HG03039 (cell line): ENCODE measurements around the gene FAM98A.

Experiments used
- ATAC-seq: cut with Tn5 transposase; IDR thresholded peaks from one replicate; pipeline ENCODE4 v1.9.1; 2021; ENCODE audit warnings: mild to moderate bottlenecking, moderate library complexity; ENCODE audit not compliant: unreplicated experiment

The FAM98A gene

GRCh38 chr2:33599175-33599942, at the start of gene FAM98A:
Gene FAM98A (minus strand): TSS chr2:33599299. CDS start chr2:33599221, 78 bp downstream.
- peak; percentile 94 for ATAC-seq

- no peak for ATAC-seq
These were observed 46.8 kb upstream of the FAM98A start for GRCh38 chr2:33645861-33646260.

- no peak for ATAC-seq
These were observed 45.1 kb upstream of the FAM98A start for GRCh38 chr2:33644215-33644614.

DNA sequence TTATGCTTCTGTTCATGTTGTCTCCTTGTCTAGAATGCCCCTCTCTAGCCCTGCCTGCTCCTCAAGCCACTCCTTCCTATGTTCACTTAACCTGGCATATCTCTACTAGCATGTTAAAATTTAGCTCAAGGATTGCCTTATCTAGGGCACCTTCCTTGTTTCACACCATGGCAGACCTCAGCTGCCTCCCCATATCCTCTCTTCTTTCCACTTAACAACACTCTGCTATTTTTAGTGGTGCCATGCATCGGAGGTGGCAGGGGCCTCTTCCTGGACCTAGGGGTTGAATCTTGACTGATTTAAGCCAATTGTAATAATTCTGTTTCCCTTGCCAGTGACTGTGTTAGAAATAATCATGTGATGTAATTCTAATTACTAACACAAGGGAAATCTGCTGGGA, 36.9 kb upstream of the FAM98A start:
- ATAC-seq: no peak

DNA sequence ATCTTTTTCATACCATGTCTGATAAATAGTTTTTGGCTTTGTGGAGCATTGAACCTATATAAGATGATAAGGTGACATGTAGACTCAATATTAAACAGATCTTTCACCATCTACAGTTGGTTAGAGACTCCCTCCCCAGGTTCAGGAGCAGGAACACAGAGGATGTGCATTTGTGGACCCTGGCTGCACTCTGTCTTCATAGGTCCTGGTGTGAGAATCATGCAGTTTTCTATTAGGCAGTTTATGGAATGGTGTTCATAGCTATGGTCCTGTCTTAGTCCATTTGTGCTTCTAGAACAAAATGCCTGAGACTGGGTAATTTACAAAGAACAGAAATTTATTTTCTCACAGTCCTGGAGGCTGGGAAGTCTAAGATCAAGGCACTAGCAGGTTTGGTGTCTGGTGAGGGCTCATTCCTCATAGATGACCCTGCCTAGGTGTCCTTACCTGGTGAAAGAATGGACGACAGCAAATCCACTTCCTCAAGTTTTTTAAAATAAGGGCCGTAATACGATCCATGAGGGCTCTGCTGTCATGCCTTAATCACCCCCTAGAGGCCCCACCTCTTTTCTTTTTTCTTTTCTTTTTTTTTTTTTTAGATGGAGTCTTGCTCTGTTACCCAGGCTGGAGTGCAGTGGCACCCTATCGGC, 35.3 kb upstream of the FAM98A start:
- no peak for ATAC-seq

GRCh38 chr2:33633315-33633714, 34.2 kb upstream of the FAM98A start:
- no peak for ATAC-seq

DNA sequence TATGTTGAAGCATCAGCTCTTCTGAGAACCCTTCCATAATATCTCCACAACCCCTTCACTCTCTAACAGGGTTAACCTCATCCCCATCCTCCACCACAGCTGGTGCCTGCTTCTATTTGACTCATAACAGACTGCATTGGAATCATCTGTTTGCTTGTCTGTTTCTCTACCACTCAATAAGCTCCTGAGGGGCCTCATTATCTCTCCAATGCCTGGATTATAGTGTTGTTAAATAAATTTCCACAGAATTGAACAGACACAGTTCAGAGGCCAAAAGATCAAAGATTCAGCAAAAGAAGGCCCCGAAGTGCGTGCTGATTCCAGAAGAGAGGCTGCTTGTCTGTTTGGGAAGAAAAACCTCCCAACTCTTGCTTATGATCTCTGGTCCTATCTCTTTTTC, 33.7 kb upstream of the FAM98A start:
- ATAC-seq: no peak

- ATAC-seq: no peak
These were observed 29.1 kb upstream of the FAM98A start for GRCh38 chr2:33628031-33628827.

- no peak for ATAC-seq
These were observed 19.9 kb upstream of the FAM98A start for GRCh38 chr2:33619028-33619427.

DNA sequence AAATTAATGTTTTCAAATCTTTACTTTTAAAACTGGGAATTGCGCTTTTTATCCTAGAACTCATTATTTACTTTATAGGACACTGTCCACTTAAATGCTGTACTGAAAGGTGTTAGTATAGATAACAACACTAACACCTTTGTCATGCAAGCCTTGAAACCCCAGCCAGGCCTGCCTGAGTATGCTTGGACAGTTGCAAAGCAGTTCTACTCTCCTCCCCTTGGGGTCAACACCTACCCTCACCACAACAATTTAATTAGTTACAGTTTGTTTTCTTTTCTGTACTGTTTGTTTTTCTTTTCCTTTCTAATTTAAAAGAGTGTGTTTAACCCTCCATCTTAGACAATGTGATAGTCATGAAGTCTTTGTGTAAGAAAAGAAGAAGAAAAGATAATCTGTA, 18.9 kb upstream of the FAM98A start:
- ATAC-seq: no peak

- no peak for ATAC-seq
These were observed 18.3 kb upstream of the FAM98A start for GRCh38 chr2:33617401-33617800.

- ATAC-seq: peak; percentile 48
These were observed 17.8 kb upstream of the FAM98A start for GRCh38 chr2:33616873-33617272.

- no peak for ATAC-seq
These were observed 15.1 kb upstream of the FAM98A start for GRCh38 chr2:33614190-33614589.

- ATAC-seq: no peak
These were observed 8.8 kb upstream of the FAM98A start for GRCh38 chr2:33607905-33608304.

DNA sequence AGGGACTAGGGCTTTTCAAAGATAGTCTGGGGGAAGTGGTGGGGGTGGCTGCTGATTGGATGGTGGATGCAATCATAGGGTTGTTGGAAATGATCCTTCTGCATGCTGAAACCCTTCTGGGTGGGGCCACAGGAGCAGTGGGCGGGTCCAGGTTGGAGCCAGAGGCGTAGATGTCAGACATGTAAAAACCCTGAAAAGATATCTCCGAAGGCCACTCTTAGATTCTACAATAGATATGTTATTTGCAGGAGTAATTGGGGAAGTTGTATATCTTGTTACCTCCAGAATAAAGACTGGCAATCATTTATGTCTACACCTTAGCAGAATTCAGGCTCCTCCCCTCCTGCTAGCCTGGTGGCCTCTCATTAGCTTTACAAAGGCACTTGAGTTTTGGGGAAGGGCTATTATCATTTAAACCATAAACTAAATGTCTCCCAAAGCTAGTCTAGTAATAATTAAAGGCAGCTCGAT, 8.2 kb upstream of the FAM98A start:
- no peak for ATAC-seq

DNA sequence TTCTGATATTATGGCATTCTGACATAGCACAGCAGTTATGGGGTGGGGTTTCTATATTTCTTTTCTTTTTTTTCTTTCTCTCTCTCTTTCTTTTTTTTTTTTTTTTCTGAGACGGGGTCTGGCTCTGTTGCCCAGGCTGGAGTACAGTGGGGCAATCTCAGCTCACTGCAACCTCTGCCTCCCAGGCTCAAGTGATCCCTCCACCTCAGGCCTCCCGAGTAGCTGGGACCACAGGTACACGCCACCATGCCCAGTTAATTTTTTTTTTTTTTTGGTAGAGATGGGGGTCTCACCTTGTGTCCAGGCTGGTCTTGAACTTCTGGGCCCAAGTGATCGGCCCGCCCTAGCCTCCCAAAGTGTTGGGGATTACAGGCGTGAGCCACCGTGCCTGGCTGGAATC, 7.5 kb upstream of the FAM98A start:
- no peak for ATAC-seq

- ATAC-seq: no peak
These were observed 7.0 kb upstream of the FAM98A start for GRCh38 chr2:33606100-33606499.

GRCh38 chr2:33605056-33605455, 6.0 kb upstream of the FAM98A start:
- no peak for ATAC-seq

GRCh38 chr2:33603416-33603815, 4.3 kb upstream of the FAM98A start:
- no peak for ATAC-seq

DNA sequence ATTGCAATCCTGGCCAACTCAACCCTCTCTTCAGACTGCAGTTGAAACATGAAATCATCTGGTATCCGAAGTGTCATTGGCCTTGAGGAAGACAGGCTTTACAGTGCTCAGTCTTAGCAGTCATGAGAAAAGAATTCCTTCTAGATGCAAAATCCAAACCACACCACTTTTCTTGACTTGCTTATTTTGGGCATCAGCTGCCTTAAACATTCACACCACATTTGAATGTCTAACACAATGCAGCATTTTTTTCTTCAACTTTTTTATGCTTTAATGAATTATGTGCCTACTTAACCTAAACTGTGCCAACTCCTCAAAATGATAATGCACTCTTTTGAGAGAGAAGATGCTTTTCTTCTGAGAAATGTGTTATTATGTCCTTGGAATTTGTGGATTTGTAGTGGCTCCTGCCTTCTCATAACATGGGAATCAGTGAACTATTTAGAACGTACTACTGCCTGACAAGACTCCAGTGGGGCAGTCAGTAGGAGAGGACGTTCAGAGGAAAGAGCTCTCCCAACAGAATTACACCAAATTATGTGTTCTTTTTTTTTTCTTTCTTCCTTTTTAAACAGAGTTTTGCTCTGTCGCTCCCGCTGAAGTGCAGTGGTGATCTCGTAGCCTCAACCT, 3.2 kb upstream of the FAM98A start:
- ATAC-seq: no peak

DNA sequence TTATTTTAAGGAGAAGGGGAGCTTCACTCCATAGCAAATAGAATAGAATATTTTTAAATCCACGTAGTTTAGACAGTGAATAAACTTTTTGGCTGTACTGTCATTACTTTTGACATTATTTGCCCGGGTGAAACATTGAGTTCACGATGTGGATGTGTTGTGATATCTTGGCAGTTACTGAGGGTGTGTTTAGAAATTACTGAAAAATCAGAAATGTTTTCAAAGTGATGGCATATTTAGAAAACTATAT, 769 bp upstream of the FAM98A start:
- ATAC-seq: no peak
